ENCODE results near the gene MTMR3.

Gene MTMR3

GRCh38 chr22:29994027-29994715, 111.2 kb downstream of the MTMR3 start:
- TF ChIP-seq, protein P1, sequence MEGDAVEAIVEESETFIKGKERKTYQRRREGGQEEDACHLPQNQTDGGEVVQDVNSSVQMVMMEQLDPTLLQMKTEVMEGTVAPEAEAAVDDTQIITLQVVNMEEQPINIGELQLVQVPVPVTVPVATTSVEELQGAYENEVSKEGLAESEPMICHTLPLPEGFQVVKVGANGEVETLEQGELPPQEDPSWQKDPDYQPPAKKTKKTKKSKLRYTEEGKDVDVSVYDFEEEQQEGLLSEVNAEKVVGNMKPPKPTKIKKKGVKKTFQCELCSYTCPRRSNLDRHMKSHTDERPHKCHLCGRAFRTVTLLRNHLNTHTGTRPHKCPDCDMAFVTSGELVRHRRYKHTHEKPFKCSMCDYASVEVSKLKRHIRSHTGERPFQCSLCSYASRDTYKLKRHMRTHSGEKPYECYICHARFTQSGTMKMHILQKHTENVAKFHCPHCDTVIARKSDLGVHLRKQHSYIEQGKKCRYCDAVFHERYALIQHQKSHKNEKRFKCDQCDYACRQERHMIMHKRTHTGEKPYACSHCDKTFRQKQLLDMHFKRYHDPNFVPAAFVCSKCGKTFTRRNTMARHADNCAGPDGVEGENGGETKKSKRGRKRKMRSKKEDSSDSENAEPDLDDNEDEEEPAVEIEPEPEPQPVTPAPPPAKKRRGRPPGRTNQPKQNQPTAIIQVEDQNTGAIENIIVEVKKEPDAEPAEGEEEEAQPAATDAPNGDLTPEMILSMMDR (IDR thresholded peaks at IDR 0.05; ENCODE audit: borderline replicate concordance, extremely low read depth, low read length, poor library complexity, severe bottlenecking), result peak; percentile 29
- no peak for TF ChIP-seq EZH2 (IDR thresholded peaks at IDR 0.05; ENCODE audit: borderline replicate concordance, low read depth, low read length, severe bottlenecking)
- DNase-seq, result no peak
- Histone ChIP-seq H3K36me3 (ENCODE audit: insufficient read depth, low read length) (peaks cover 24% of the 10 kb centered on the region), H3K9me3 (ENCODE audit: insufficient read depth, low read length, severe bottlenecking) (no peaks in the 10 kb centered on the region), H3K4me1 (ENCODE audit: insufficient read depth, low read length) (no peaks in the 10 kb centered on the region), H3K79me2 (ENCODE audit: insufficient read depth, low read length) (no peaks in the 10 kb centered on the region), H4K20me1 (ENCODE audit: insufficient read depth, low read length) (no peaks in the 10 kb centered on the region), H3K4me3 (ENCODE audit: low read depth in 1 of 2, low read length in 2 of 2) (no peak overlapping the region), H3K4me2 (ENCODE audit: insufficient read depth, low read length) (no peak overlapping the region), H2AFZ (ENCODE audit: low read depth, low read length) (no peak overlapping the region), H3K27me3 (ENCODE audit: insufficient read depth, low read length, poor library complexity) (no peaks in the 10 kb centered on the region), H3K27ac (ENCODE audit: low read length) (no peak overlapping the region), H3K9ac (ENCODE audit: low read depth, low read length) (no peak overlapping the region)
- ATAC-seq (ENCODE audit: insufficient read depth, low read depth), result no peak

DNA sequence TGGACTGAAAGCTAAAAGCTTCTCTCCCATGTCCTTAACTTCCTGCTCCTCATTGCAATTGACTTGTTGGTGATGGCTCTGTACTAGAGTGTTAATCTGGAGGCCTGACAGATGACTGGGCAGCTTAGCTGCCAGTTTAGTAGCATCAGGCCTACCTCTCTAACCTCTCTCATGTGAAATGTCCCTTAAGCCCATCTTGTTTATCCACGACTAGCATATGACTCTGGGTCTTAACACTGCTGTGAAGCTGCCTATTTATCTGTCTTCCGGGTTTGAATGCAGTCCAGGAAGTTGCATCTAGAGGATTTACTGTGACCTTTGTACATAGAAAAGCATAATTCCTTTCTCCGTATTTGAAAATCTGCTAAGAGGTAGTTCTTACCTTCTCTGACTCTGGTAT, 112.0 kb downstream of the MTMR3 start:
- no peaks in the 10 kb centered on the region for H4K20me1 ChIP-seq (ENCODE audit: insufficient read depth, low read length)
- H3K79me2 ChIP-seq (ENCODE audit: insufficient read depth, low read length), result no peaks in the 10 kb centered on the region
- TF ChIP-seq EZH2 (IDR thresholded peaks at IDR 0.05; ENCODE audit: borderline replicate concordance, low read depth, low read length, severe bottlenecking), result no peak
- TF ChIP-seq, protein P1 (IDR thresholded peaks at IDR 0.05; ENCODE audit: borderline replicate concordance, extremely low read depth, low read length, poor library complexity, severe bottlenecking), result no peak
- no peak for DNase-seq
- H3K4me2 ChIP-seq (ENCODE audit: insufficient read depth, low read length), result no peak overlapping the region
- H3K27me3 ChIP-seq (ENCODE audit: insufficient read depth, low read length, poor library complexity), result no peaks in the 10 kb centered on the region
- no peak for ATAC-seq (ENCODE audit: insufficient read depth, low read depth)
- H3K36me3 ChIP-seq (ENCODE audit: insufficient read depth, low read length), result peaks cover 31% of the 10 kb centered on the region
- H3K9ac ChIP-seq (ENCODE audit: low read depth, low read length), result no peak overlapping the region
- no peaks in the 10 kb centered on the region for H3K4me1 ChIP-seq (ENCODE audit: insufficient read depth, low read length)
- H3K9me3 ChIP-seq (ENCODE audit: insufficient read depth, low read length, severe bottlenecking), result no peaks in the 10 kb centered on the region
- H3K4me3 ChIP-seq (ENCODE audit: low read depth in 1 of 2, low read length in 2 of 2), result no peak overlapping the region
- H2AFZ ChIP-seq (ENCODE audit: low read depth, low read length), result no peak overlapping the region
- H3K27ac ChIP-seq (ENCODE audit: low read length), result 0 out of 2 replicates have a peak overlapping the region, but pooled peaks have one; percentile 19

- Histone ChIP-seq H3K27me3 (ENCODE audit: insufficient read depth, low read length, poor library complexity) (no peaks in the 10 kb centered on the region), H3K9ac (ENCODE audit: low read depth, low read length) (no peak overlapping the region), H2AFZ (ENCODE audit: low read depth, low read length) (no peak overlapping the region), H3K27ac (ENCODE audit: low read length) (no peak overlapping the region), H4K20me1 (ENCODE audit: insufficient read depth, low read length) (no peaks in the 10 kb centered on the region), H3K4me2 (ENCODE audit: insufficient read depth, low read length) (no peak overlapping the region), H3K9me3 (ENCODE audit: insufficient read depth, low read length, severe bottlenecking) (no peaks in the 10 kb centered on the region), H3K36me3 (ENCODE audit: insufficient read depth, low read length) (peaks cover 24% of the 10 kb centered on the region), H3K79me2 (ENCODE audit: insufficient read depth, low read length) (no peaks in the 10 kb centered on the region), H3K4me3 (ENCODE audit: low read depth in 1 of 2, low read length in 2 of 2) (no peak overlapping the region), H3K4me1 (ENCODE audit: insufficient read depth, low read length) (no peaks in the 10 kb centered on the region)
- no peak for DNase-seq
- no peak for ATAC-seq (ENCODE audit: insufficient read depth, low read depth)
- TF ChIP-seq, protein P1 (IDR thresholded peaks at IDR 0.05; ENCODE audit: borderline replicate concordance, extremely low read depth, low read length, poor library complexity, severe bottlenecking), result no peak
- no peak for TF ChIP-seq EZH2 (IDR thresholded peaks at IDR 0.05; ENCODE audit: borderline replicate concordance, low read depth, low read length, severe bottlenecking)
These were observed 114.1 kb downstream of the MTMR3 start for GRCh38 chr22:29997107-29997506.
